Measurements from ENCODE around the gene POLL. TPM values are rescaled to one million over a fixed set of nuclear protein-coding genes. Genes with fewer than 3 reads are reported as not detected.
"Not testable (repeated sequence)": the region's sequence is repeated elsewhere in the genome, so short reads cannot be mapped to it uniquely, and the experiment has no call there.

Gene POLL
- polyA plus RNA-seq (2013) = 11.9 and 13.7 TPM in 2 replicates

GRCh38 chr10:101587725-101588653 lies at the start of gene POLL, which contains the start of gene DPCD:
TSS of gene POLL (minus strand) at chr10:101588257. CDS start at chr10:101587360, 897 bp downstream.
TSS of gene DPCD (plus strand) at chr10:101588321. CDS start at chr10:101588337, 16 bp downstream.
- H3K23ac ChIP-seq (ENCODE audit: low read length) = no peak within 1 kb of the TSS
- no CpG with 5 or more reads among the region's 50 CpGs for WGBS (ENCODE audit: extremely low coverage, insufficient coverage, insufficient read length)
- H3K4me3 ChIP-seq (ENCODE audit: low read depth, low read length) = peak within 1 kb of the TSS; percentile 97
- H3K36me3 ChIP-seq (ENCODE audit: control insufficient read depth in 1 of 2, insufficient read depth in 2 of 2, low read length in 2 of 2) = peaks cover 5 to 16% of the 10 kb centered on the region in 2 experiments
- H3K79me2 ChIP-seq (ENCODE audit: control insufficient read depth, insufficient read depth, low read length, poor library complexity) = peaks cover 3% of the 10 kb centered on the region
- H2BK120ac ChIP-seq (ENCODE audit: insufficient read depth, low read length, poor library complexity) = no peak within 1 kb of the TSS
- H3K79me1 ChIP-seq (ENCODE audit: low read length) = peaks cover 3% of the 10 kb centered on the region
- peak within 1 kb of the TSS; percentile 3 for H2AK5ac ChIP-seq (ENCODE audit: low read length)
- H3K14ac ChIP-seq (ENCODE audit: low read length) = peak within 1 kb of the TSS; percentile 75
- H3K4me2 ChIP-seq (ENCODE audit: low read length) = peak within 1 kb of the TSS; percentile 96
- H3K4ac ChIP-seq (ENCODE audit: low read depth, low read length) = peak within 1 kb of the TSS; percentile 16
- H3K9me3 ChIP-seq (ENCODE audit: insufficient read depth, low read depth, low read length) = no peaks in the 10 kb centered on the region
- peak within 1 kb of the TSS; percentile 11 for H2BK5ac ChIP-seq (ENCODE audit: low read depth, low read length, poor library complexity)
- peak within 1 kb of the TSS; percentile 44 for H3K18ac ChIP-seq (ENCODE audit: low read length)
- H3K27me3 ChIP-seq (ENCODE audit: insufficient read depth, low read length) = no peaks in the 10 kb centered on the region
- DNase-seq = peak; percentile 94 to 97
- no peak within 1 kb of the TSS for H3K27ac ChIP-seq (ENCODE audit: low read depth, low read length)
- peak within 1 kb of the TSS; percentile 70 for H4K91ac ChIP-seq (ENCODE audit: low read depth, low read length)
- H3K4me1 ChIP-seq (ENCODE audit: control insufficient read depth in 1 of 2, insufficient read depth in 2 of 2, low read length in 2 of 2) = peaks cover 9 to 13% of the 10 kb centered on the region in 2 experiments
- peak within 1 kb of the TSS; percentile 56 for H4K12ac ChIP-seq (ENCODE audit: low read depth, low read length)
- peak within 1 kb of the TSS; percentile 86 for H2AFZ ChIP-seq (ENCODE audit: insufficient read depth, low read length, poor library complexity)
- no peak within 1 kb of the TSS for H2BK12ac ChIP-seq (ENCODE audit: low read length)
- H3K9ac ChIP-seq (ENCODE audit: low read length) = peak within 1 kb of the TSS; percentile 87
- peak within 1 kb of the TSS; percentile 93 for H4K8ac ChIP-seq (ENCODE audit: low read depth, low read length)

GRCh38 chr10:101633510-101633909 lies 45.5 kb upstream of the POLL start:
- H4K91ac ChIP-seq (ENCODE audit: low read depth, low read length); H2BK120ac ChIP-seq (ENCODE audit: insufficient read depth, low read length, poor library complexity); H3K9ac ChIP-seq (ENCODE audit: low read length); H3K14ac ChIP-seq (ENCODE audit: low read length); H3K9me3 ChIP-seq (ENCODE audit: insufficient read depth, low read depth, low read length); DNase-seq; H3K4ac ChIP-seq (ENCODE audit: low read depth, low read length); H3K79me2 ChIP-seq (ENCODE audit: control insufficient read depth, insufficient read depth, low read length, poor library complexity); H3K4me2 ChIP-seq (ENCODE audit: low read length); H4K12ac ChIP-seq (ENCODE audit: low read depth, low read length); H4K8ac ChIP-seq (ENCODE audit: low read depth, low read length); H2AK5ac ChIP-seq (ENCODE audit: low read length); H3K4me3 ChIP-seq (ENCODE audit: low read depth, low read length); H3K79me1 ChIP-seq (ENCODE audit: low read length); H2AFZ ChIP-seq (ENCODE audit: insufficient read depth, low read length, poor library complexity); H3K27ac ChIP-seq (ENCODE audit: low read depth, low read length); H3K23ac ChIP-seq (ENCODE audit: low read length); H3K18ac ChIP-seq (ENCODE audit: low read length); H3K36me3 ChIP-seq (ENCODE audit: control insufficient read depth in 1 of 2, insufficient read depth in 2 of 2, low read length in 2 of 2); H3K27me3 ChIP-seq (ENCODE audit: insufficient read depth, low read length); H2BK12ac ChIP-seq (ENCODE audit: low read length); H2BK5ac ChIP-seq (ENCODE audit: low read depth, low read length, poor library complexity): not testable (repeated sequence)
- no CpG with 5 or more reads among the region's 4 CpGs for WGBS (ENCODE audit: extremely low coverage, insufficient coverage, insufficient read length)
- peaks cover 0 to 10% of the 10 kb centered on the region in 2 experiments for H3K4me1 ChIP-seq (ENCODE audit: control insufficient read depth in 1 of 2, insufficient read depth in 2 of 2, low read length in 2 of 2)

GRCh38 chr10:101631821-101632475 lies 43.9 kb upstream of the POLL start:
- no peak overlapping the region for H3K27ac ChIP-seq (ENCODE audit: low read depth, low read length)
- H2AK5ac ChIP-seq (ENCODE audit: low read length) = no peak overlapping the region
- DNase-seq = peak in 1 of 2 donors; percentile 4
- no peak overlapping the region for H4K8ac ChIP-seq (ENCODE audit: low read depth, low read length)
- peaks cover 2 to 3% of the 10 kb centered on the region in 2 experiments for H3K36me3 ChIP-seq (ENCODE audit: control insufficient read depth in 1 of 2, insufficient read depth in 2 of 2, low read length in 2 of 2)
- no peak overlapping the region for H3K4ac ChIP-seq (ENCODE audit: low read depth, low read length)
- no peak overlapping the region for H3K14ac ChIP-seq (ENCODE audit: low read length)
- no peak overlapping the region for H4K12ac ChIP-seq (ENCODE audit: low read depth, low read length)
- peaks cover 0 to 10% of the 10 kb centered on the region in 2 experiments for H3K4me1 ChIP-seq (ENCODE audit: control insufficient read depth in 1 of 2, insufficient read depth in 2 of 2, low read length in 2 of 2)
- no peak overlapping the region for H3K4me2 ChIP-seq (ENCODE audit: low read length)
- no peak overlapping the region for H2BK12ac ChIP-seq (ENCODE audit: low read length)
- H3K18ac ChIP-seq (ENCODE audit: low read length) = no peak overlapping the region
- H3K79me1 ChIP-seq (ENCODE audit: low read length) = no peaks in the 10 kb centered on the region
- H2BK120ac ChIP-seq (ENCODE audit: insufficient read depth, low read length, poor library complexity) = no peak overlapping the region
- no peak overlapping the region for H4K91ac ChIP-seq (ENCODE audit: low read depth, low read length)
- H3K9ac ChIP-seq (ENCODE audit: low read length) = no peak overlapping the region
- H2BK5ac ChIP-seq (ENCODE audit: low read depth, low read length, poor library complexity) = no peak overlapping the region
- H3K4me3 ChIP-seq (ENCODE audit: low read depth, low read length) = no peak overlapping the region
- H3K23ac ChIP-seq (ENCODE audit: low read length) = no peak overlapping the region
- H3K79me2 ChIP-seq (ENCODE audit: control insufficient read depth, insufficient read depth, low read length, poor library complexity) = no peaks in the 10 kb centered on the region
- H2AFZ ChIP-seq (ENCODE audit: insufficient read depth, low read length, poor library complexity) = no peak overlapping the region
- no CpG with 5 or more reads among the region's 8 CpGs for whole genome bisulfite sequencing (ENCODE audit: extremely low coverage, insufficient coverage, insufficient read length)
- no peaks in the 10 kb centered on the region for H3K27me3 ChIP-seq (ENCODE audit: insufficient read depth, low read length)
- peaks cover 2% of the 10 kb centered on the region for H3K9me3 ChIP-seq (ENCODE audit: insufficient read depth, low read depth, low read length)

DNA sequence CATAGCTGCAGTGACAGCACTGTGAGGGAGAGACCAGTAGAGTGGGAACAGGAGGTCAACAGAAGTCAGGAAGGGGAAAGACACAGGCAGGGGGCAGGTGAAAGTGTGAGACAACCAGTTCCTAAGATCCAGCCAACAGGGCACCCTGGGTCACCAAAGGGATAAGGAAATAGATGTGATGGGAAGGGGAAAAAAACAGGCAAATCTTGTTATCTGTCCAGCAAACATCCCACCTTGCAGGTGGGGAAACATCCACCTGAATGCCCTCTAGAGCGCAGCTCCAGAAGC lies 42.5 kb upstream of the POLL start:
- no peak overlapping the region for H3K18ac ChIP-seq (ENCODE audit: low read length)
- H3K27me3 ChIP-seq (ENCODE audit: insufficient read depth, low read length) = no peaks in the 10 kb centered on the region
- no peak overlapping the region for H2AFZ ChIP-seq (ENCODE audit: insufficient read depth, low read length, poor library complexity)
- DNase-seq = no peak
- no peak overlapping the region for H4K8ac ChIP-seq (ENCODE audit: low read depth, low read length)
- no peak overlapping the region for H4K91ac ChIP-seq (ENCODE audit: low read depth, low read length)
- no peak overlapping the region for H3K27ac ChIP-seq (ENCODE audit: low read depth, low read length)
- H3K4me3 ChIP-seq (ENCODE audit: low read depth, low read length) = no peak overlapping the region
- peaks cover 2% of the 10 kb centered on the region for H3K9me3 ChIP-seq (ENCODE audit: insufficient read depth, low read depth, low read length)
- no peak overlapping the region for H3K4ac ChIP-seq (ENCODE audit: low read depth, low read length)
- H2BK120ac ChIP-seq (ENCODE audit: insufficient read depth, low read length, poor library complexity) = no peak overlapping the region
- peaks cover 0 to 10% of the 10 kb centered on the region in 2 experiments for H3K4me1 ChIP-seq (ENCODE audit: control insufficient read depth in 1 of 2, insufficient read depth in 2 of 2, low read length in 2 of 2)
- H2AK5ac ChIP-seq (ENCODE audit: low read length) = no peak overlapping the region
- no peaks in the 10 kb centered on the region for H3K79me1 ChIP-seq (ENCODE audit: low read length)
- no peak overlapping the region for H2BK12ac ChIP-seq (ENCODE audit: low read length)
- H3K9ac ChIP-seq (ENCODE audit: low read length) = no peak overlapping the region
- H3K36me3 ChIP-seq (ENCODE audit: control insufficient read depth in 1 of 2, insufficient read depth in 2 of 2, low read length in 2 of 2) = peaks cover 0 to 2% of the 10 kb centered on the region in 2 experiments
- H3K79me2 ChIP-seq (ENCODE audit: control insufficient read depth, insufficient read depth, low read length, poor library complexity) = no peaks in the 10 kb centered on the region
- peak overlapping the region; percentile 61 for H3K23ac ChIP-seq (ENCODE audit: low read length)
- H3K14ac ChIP-seq (ENCODE audit: low read length) = no peak overlapping the region
- no peak overlapping the region for H2BK5ac ChIP-seq (ENCODE audit: low read depth, low read length, poor library complexity)
- no CpG with 5 or more reads among the region's 1 CpG for WGBS (ENCODE audit: extremely low coverage, insufficient coverage, insufficient read length)
- H3K4me2 ChIP-seq (ENCODE audit: low read length) = no peak overlapping the region
- no peak overlapping the region for H4K12ac ChIP-seq (ENCODE audit: low read depth, low read length)
